ENCODE data around the gene CTIF.

CTIF gene

DNA sequence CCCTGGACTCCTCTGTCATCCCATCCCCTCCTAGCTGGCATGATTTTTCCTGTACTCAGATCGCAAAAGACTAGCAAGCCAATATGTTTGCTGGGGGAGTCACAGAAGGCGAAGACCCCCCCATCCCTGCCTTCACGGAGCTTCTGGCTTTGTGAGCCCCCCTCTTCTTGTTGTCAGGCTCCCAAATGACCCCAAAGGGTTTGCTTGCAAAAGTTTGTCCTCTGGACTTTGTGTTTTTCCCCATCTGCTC lies 242.0 kb downstream of the CTIF start:
- no peak for DNase-seq

- DNase-seq: no peak
Measured at GRCh38 chr18:48781163-48781987, 242.5 kb downstream of the CTIF start.

- no peak for DNase-seq
Measured at GRCh38 chr18:48781988-48782363, 243.1 kb downstream of the CTIF start.

DNA sequence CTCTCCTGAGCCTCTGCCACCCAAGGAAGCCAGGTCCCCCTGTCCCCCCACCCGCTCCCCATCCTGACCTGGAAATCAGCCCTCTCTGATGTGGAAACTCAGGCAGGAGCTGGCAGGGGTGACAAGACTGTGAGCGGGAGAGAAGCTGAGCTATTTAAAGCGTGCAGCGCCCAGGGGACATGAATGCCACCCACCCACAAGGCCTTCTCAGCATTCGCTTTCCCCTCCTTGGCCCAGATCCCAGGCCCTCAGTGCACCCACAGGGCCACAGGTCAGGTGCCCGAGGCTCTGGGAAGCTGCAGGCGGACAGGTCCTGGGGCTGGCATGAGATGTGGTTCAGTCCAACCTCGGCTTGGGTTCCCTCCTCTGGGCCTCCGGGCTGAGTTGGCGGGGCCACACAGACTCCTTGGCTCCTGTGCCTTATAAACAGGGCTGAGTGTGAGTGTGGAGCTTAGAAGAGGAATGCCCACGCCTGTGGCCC lies 243.6 kb downstream of the CTIF start:
- DNase-seq: no peak

DNA sequence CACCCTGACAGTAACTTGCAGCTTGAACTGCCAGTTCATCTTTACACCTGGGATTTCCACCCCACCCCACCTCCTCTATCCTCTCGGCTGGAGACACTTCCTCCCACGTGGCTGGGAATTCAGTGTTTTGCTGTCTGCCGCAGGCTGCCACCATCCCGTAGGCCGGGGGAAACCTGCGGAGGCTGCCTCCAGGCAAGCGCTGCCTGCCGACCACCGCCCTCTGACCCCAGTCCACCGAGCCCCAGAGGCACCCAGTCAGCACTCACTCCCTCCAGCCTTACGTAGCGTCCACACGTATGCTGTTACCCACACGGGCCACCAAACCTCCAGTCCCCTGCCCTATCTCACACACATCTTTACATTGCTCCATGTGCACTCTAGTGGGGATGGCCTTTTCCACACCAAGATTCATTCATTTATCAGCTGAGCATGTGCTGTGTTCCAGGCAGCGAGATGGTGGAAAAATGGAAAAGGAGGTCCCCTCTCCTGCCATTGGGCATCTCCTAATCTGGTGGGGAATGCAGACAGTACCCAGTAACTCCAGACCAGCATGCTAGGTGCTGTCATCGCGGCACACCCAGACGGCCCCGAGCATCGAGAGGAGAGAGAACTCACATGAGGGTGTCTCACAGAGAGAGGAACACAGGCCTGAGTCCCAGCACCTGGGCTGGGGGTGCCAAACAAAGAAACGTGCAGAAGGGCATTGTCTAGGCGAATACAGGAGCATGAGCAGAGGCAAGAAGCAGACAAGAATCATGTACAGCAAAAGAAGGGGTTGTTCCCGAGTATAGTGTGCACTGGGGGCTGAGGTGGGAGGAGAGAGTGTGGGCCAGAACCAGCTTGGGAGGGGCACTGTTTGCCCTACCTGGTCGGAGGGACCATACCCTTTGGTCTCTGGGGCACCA lies 245.0 kb downstream of the CTIF start:
- DNase-seq: no peak

- no peak for DNase-seq
Measured at GRCh38 chr18:48784656-48785055, 245.8 kb downstream of the CTIF start.

- no peak for DNase-seq
Measured at GRCh38 chr18:48785091-48785614, 246.3 kb downstream of the CTIF start.

DNA sequence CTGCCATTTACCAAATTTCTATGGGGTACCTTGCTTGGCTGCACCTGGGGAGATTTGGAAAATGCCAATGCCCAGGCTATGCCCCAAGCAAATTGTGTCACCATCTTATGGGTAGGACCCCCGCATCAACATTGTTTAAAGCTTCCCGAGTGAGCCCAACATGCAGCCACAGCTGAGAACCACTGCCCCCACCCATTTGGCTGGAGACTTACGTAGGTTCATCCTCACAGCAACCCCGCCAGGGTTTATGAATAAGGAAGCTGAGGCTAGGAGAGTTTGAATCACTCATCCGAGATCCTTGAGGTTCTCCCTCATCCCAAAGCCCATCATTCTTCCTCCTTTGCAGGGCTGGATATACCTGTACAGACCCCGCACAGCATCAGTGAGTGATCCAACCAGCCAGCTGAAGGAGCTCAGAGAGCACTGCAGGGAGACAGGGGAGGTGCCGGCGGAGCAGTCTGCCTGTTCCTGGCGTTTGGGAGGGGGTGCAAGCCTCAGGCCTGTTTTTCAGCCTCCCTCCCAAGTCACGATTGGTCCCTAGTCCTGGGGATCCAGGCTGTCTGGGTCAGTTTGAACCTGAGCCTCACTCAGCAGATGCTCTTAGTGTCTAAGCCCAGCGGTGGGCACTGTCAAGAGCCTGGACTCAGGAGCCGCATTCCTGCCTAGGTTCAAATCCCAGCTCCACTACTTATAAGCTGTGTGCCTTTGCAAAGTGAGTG lies 247.1 kb downstream of the CTIF start:
- no peak for DNase-seq

GRCh38 chr18:48786455-48787202 lies 247.8 kb downstream of the CTIF start:
- DNase-seq: no peak

GRCh38 chr18:48787203-48788151 lies 248.6 kb downstream of the CTIF start:
- no peak for DNase-seq

DNA sequence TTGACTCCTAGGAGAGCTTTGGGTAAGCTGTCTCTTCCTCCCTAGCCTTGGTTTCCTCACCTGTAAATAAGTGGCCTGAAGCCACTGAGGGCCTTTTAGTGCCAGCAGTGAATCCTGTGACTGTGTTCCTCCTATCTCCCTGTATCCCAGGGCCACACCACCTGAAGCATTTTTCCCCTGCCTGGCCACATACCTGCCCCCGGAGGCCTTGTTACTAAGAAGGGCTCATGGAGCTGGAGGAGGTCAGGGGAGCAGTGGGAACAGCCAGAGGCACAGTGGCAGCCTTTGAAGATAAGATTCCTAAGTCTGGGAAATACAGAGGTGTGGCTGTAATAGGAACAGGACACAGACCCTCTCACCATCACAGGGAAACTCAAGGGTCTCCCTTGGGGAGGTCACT lies 249.5 kb downstream of the CTIF start:
- no peak for DNase-seq

- no peak for DNase-seq
Measured at GRCh38 chr18:48789259-48789812, 250.5 kb downstream of the CTIF start.

GRCh38 chr18:48790226-48790863 lies 251.5 kb downstream of the CTIF start:
- peak; percentile 81 for DNase-seq

GRCh38 chr18:48790869-48791635 lies 252.2 kb downstream of the CTIF start:
- no peak for DNase-seq

DNA sequence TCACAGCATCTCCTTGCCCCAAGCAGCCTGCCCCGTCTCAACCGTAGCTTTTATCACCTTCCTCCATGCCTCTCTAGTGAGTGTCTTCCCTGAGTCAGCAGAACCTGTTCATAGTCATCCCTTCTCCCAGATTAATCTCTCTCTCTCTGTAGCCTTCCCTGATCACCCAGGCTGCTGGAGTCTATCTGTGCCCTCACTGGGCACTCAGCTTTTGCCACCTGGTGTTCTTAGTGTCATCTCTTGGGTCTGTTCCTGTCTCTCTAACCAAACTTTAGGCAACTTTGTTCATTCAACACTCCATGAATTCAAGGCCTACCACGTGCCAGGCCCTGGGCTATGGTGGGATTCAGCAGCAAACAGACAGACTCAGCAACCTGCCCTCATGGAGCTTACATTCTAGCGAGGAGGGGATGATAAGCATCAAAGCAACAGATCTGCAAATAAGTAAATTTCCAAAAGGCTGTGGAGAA lies 252.8 kb downstream of the CTIF start:
- no peak for DNase-seq

DNA sequence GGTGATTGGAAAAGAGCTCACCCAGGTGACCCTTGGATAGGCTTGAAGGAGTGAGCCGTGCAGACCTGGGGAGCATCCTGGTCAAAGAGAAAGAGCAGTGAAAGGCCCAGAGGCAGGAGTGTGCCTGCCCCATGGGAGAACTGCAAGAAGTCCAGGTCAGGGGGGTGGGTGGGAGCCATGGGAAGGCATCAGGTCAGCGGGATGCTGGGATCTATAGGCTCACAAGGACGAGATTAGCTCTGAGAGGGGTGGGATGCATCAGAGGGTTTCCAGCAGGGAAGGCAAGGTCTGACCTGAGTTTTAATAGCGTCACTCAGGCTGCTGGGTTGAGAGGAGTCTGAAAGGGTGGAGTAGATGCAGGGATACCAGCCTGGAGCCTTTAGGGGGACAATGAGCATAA lies 253.3 kb downstream of the CTIF start:
- no peak for DNase-seq

- no peak for DNase-seq
Measured at GRCh38 chr18:48792611-48793380, 254.0 kb downstream of the CTIF start.

- no peak for DNase-seq
Measured at GRCh38 chr18:48794251-48794970, 255.6 kb downstream of the CTIF start.

All from DMS79 (cell line).